Femur (tissue), 1 donor: ENCODE results near the gene TLL1.

Experiments
- DNase-seq: peaks from one replicate; pipeline ENCODE4 v3.0.0-alpha.2; 2017

Gene TLL1

GRCh38 chr4:165905405-165906027 is 32.5 kb downstream of the TLL1 start:
- DNase-seq, result no peak

DNA sequence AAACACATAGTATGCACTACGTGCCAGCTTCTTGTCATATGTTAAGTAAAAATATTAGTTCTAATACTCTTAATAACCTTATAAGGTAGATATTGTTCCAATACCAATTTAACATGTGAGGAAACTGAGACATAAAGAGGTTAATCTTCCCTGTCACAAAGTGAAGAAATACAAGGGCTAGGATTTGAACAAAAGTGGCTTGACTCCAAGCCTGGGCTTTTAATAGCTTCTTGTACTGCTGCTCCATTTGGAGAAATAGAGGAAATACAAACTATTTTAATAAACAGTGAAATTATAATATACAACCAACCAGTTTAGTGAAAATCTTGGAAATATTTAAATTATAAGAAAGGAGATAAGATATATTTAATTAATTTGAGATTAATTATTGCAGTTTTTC is 33.2 kb downstream of the TLL1 start:
- no peak for DNase-seq

- peak; percentile 36 for DNase-seq
Measured at GRCh38 chr4:165909947-165910346, 36.9 kb downstream of the TLL1 start.

DNA sequence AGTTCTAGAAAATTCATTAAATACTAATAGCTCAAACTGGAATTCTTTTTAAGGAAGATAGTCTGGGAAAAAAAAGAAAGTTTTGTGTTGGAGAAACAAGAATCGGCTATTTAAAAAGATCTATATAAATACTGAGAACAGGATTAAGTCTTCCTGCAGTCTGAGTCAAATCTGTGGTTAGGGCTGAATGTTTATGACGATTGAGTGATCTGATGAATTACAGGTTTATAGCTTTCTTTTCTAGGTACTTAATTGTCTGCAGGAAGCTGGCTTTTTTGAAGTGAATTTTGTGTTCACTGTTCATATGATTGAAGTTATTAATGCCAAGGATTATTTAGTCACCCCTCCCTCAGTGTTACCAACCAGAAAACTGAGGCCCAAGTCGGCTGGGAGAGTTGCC is 42.2 kb downstream of the TLL1 start:
- no peak for DNase-seq

DNA sequence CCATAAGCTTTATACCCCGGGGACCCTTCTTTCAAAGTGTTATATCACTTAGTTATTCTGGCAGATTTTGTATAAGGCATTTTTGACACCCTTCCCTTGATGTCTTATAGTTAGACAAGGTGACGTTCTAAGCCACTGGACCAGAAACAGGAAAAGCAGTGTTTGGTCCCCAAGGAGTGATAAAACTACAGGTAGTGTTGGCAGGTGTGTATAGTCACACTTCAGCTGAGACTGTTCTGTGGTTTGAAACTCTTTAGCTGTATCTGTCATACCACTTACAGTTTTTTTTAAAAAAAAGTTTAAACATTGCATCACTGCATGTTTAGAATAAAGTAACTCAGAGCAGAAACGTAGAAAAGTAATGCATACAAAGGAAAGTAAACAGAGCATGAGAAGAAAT is 48.5 kb downstream of the TLL1 start:
- DNase-seq, result no peak

DNA sequence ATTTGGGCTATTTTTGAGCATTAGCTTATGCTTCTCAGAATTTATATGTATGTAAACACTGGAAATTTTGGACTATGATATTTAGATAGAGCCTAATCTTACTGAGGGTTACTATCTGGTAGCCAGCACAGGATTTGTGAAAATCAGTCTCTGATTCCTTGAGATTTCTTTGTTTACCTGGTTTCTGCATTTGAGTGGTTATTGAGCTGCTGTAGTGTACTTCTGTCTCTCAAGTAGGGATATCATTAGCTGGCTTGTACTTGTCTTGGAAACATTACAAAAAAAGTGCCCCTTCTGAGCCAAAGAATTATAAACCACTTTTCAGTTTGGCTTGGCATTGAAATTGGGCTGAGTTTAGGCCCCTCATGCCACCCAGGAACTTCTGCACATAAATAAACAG is 49.7 kb downstream of the TLL1 start:
- no peak for DNase-seq

DNA sequence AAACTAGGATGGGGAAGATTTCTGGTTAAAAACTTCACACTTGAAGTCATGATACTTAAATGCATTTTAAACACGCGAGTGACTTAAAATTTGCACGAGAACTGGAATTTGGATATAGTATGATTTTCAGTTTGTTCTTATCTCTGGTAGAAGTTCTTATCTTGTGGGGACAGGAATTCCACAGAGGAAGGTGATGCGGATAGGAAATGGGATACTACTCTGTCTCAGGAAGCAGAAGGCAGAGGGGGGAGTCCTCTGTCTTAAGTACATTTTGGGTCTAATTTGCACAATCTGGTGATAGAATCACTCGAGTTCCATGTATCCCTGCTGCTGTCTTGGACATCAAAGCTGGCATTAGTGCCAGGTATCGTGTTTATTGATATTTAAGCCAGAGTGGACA is 53.3 kb downstream of the TLL1 start:
- no peak for DNase-seq

DNA sequence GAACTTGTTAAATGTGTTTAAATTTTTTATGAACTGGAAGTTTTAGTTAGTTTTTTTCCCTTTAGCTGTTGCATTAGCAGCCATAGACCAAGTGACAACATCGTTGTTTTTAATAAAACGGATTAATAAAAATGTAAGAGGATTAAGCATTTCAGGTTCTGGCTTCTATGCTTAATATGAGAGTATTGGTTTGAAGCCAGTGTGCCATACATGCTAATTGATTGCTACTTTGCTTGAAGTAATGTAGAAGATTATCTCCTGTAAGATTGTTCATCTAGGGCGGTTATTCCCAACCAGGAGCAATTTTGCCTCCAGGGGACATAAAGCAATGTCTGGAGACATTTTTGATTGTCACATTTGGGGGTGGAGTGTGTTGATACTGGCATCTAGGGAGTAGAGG is 54.3 kb downstream of the TLL1 start:
- no peak for DNase-seq

DNA sequence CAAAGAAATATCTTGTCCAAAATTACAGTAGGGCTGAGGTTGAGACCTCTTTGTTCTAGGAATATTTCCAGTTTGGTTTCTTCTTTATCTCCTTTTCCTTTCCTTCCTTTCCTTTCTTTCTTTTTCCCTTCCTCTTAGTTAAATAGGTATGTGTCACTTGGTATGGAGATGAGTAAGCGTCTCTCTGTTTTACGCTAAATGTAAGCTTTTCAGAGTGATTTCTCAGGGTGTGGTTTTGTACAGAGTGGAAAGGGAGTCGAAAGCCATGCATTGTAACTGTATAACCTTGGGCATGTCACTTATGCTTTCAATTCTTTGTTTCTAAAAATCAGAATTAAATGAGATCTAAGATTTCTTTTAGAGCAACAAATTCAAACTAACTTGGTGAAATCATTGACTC is 54.8 kb downstream of the TLL1 start:
- no peak for DNase-seq

DNA sequence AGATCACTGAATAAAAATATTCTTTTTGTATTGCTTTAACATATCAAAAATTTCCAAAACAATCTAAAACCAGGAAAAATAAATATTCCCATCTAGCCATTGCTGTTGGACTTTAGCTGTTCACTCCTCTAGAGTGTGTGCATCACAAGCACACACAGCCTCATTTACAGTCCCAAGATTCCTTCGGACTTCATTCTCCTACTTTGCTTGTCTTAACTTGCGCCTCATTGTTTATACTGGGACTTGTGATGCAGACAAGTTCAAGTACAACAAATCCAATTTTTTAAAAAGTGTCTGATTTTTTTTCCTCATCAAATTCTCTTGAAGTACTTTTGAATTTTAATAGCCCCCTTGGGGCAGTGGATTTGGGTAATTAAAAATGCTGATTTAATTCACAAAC is 55.6 kb downstream of the TLL1 start:
- no peak for DNase-seq

GRCh38 chr4:165929662-165930061 is 56.6 kb downstream of the TLL1 start:
- no peak for DNase-seq

GRCh38 chr4:165931741-165932140 is 58.7 kb downstream of the TLL1 start:
- DNase-seq, result no peak

GRCh38 chr4:165944900-165945299 is 71.9 kb downstream of the TLL1 start:
- DNase-seq, result no peak

DNA sequence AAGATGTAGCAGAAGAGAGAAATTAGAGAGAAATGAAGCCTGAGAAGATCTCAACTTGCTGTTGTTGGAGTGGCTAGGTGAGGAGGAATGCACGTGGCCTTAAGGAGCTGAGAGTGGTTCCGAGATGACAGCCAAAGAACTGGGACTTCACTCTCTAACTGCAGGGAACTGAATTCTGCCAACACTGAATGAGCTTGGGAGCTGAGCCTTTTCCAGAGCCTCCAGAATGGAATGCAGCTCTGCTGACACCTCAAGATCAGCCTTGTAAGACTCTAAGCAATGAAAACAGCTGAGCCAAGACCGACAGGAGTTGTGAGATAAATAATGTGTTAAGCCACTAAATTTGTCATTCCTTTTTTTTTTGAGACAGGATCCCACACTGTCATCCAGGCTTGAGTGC is 73.0 kb downstream of the TLL1 start:
- no peak for DNase-seq

DNA sequence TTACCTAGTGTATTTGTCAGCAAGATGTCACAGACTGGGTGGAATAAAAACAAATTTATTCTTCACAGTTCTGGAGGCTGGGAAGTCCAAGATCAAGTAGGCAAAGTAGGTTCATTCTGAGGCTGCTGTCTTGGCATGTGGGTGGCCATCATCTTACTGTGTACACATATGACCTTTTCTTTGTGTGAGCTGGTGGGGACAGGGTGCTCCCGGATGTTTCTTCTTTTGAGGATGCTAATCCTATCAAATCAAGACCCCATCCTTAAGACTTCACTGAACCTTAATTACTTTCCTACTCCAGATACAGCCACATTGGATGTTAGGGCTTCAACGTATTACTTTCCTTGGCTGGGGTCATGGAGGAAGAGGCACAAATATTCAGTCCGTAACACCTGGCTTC is 74.0 kb downstream of the TLL1 start:
- no peak for DNase-seq

DNA sequence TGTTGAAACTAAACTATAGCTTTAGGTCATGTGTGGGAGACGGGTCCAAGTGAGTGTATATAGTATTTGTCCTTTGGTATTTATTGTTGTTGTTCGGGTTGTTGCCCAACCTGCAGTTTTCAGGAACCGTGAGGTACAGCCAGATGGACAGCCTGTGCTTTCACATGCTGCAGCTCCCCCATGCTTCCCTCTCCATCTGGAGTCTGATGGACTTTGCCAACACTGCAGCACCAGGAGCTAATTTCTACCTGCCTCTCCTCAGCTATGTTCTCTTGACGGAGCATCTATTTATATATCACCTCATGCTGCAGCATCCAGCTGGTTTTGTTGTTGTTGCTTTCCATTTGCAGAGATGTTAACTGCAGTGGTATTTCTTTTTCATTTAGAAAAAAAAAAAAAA is 80.1 kb downstream of the TLL1 start:
- no peak for DNase-seq

- no peak for DNase-seq
Measured at GRCh38 chr4:165963621-165964020, 90.6 kb downstream of the TLL1 start.

DNA sequence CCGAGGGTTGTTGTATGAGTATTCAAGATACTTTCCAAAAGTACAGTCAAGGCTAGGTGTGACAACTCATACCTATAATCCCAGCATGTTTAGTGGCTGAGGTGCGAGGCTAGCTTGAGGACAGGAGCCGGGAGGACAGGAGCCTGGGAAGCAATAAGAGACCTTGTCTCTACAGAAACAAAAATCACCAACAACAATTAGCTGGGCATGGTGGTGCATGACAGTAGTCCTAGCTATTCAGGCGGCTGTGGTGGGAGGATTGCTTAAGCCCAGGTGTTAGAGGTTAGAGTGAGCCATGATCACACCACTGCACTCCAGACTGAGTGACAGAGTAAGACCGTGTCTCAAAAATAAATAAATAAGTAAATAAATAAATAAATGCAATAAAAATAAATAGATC is 91.6 kb downstream of the TLL1 start:
- DNase-seq, result no peak

GRCh38 chr4:165965503-165965902 is 92.5 kb downstream of the TLL1 start:
- DNase-seq, result no peak

GRCh38 chr4:165966833-165967232 is 93.8 kb downstream of the TLL1 start:
- DNase-seq, result no peak

- no peak for DNase-seq
Measured at GRCh38 chr4:165967486-165967885, 94.4 kb downstream of the TLL1 start.

DNA sequence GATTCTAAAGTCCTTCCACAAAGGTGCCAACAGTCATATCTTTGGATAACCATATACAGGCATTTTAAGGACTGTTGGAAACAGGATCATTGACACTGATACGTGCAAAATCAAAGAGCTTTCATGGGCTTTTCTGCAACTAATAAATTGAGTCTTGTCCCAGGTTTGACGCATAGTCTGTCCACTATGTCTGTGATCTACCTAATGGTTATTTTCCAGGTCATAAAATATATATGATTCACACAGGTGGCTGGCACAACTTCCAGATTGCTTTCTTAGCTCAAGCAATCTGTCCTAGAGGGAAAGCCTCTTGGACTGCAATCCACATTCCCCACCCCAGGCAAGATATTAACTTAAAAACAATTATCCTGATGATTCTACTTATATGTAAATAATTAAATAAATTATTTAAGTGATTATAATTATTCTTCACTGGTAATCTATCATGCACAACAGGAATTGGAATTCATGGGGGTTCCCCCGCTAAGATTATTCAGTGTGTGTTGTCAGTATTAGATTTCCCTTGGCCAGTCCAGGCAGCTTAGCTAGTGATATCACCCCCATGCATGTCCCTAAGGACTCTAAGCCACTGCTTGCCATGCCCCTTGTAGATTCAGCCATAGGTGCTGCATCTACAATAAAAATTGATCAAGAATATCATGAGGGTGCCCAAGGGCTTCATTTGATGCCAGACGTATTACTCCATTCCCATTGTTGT is 97.8 kb downstream of the TLL1 start:
- no peak for DNase-seq

DNA sequence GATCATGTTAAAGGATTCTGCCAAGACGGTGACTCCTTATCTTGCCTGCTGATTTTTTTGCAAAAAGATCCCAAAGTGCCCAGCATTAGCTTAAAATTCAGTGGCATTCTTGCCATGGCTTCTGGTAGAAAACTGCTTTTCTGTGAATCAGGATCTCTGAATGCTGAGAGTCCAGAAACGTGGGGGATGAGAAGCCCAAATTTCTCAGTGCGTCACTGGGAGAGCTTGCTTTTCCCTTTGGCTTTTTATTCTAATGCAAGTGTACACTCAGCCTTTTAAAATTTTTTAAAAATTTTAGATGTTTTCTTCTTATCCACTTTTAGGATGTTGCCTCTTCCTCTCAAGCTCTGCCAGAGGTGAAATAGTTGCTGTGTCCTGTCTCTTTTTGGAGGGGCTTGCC is 98.4 kb downstream of the TLL1 start:
- no peak for DNase-seq

DNA sequence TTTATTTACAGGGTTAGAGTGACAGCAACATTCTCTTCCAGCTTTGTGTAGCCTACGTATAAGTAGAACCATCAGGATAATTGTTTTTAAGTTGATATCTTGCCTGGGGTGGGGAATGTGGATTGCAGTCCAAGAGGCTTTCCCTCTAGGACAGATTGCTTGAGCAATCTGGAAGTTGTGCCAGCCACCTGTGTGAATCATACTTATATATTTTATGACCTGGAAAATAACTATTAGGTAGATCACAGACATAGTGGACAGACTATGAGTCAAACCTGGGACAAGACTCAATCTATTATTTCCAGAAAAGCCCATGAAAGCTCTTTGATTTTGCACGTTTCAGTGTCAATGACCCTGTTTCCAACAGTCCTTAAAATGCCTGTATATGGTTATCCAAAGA is 98.9 kb downstream of the TLL1 start:
- DNase-seq, result no peak

- no peak for DNase-seq
Measured at GRCh38 chr4:165972747-165973146, 99.7 kb downstream of the TLL1 start.
